GM21528 (cell line): Measurements from ENCODE around the gene GBX1.

Experiments
- ATAC-seq: cut with Tn5 transposase; IDR thresholded peaks from one replicate; pipeline ENCODE4 v1.9.1; 2021; ENCODE audit warnings: mild to moderate bottlenecking, moderate library complexity; ENCODE audit not compliant: unreplicated experiment, low FRiP score

GBX1 gene

DNA sequence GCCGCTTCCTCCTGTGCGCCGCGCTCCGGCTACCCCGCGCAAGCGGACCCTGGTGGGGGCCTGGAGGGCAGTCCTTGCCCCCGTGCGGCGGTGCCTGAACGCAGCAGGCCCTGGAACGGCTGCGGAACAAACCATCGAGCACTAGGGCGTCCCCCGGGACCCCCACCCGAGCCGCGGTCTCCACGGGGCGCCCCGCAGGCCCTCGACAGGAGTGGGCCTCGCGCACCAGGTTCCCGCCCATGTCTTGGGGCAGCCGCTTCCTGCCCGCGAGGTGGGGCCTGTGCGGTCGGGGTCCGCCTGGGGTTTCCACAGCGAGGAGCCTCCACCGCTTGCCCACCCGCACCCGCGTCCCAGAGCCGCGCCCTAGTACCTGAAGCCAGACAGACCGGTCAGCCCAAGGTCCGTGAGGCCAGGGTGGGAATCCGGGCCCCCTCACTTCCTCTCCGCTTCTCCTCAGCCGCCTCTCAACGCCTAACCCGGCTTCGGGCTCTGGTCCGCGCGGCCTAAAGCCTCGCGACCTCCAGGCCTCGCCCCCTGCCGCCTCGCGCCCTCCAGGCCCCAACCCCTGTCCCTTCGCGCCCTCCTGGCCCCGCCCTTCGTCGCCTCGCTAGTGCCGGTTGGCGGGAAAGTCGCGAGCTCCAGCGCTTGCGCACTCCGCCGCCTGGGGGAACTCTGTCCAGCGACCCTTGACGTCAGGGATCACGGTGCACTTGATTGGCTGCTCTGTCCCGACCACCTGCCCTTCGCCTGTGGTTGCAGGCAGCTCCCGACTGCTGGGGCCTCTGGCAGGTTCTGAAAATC, 7.0 kb upstream of the GBX1 start:
- ATAC-seq: no peak

DNA sequence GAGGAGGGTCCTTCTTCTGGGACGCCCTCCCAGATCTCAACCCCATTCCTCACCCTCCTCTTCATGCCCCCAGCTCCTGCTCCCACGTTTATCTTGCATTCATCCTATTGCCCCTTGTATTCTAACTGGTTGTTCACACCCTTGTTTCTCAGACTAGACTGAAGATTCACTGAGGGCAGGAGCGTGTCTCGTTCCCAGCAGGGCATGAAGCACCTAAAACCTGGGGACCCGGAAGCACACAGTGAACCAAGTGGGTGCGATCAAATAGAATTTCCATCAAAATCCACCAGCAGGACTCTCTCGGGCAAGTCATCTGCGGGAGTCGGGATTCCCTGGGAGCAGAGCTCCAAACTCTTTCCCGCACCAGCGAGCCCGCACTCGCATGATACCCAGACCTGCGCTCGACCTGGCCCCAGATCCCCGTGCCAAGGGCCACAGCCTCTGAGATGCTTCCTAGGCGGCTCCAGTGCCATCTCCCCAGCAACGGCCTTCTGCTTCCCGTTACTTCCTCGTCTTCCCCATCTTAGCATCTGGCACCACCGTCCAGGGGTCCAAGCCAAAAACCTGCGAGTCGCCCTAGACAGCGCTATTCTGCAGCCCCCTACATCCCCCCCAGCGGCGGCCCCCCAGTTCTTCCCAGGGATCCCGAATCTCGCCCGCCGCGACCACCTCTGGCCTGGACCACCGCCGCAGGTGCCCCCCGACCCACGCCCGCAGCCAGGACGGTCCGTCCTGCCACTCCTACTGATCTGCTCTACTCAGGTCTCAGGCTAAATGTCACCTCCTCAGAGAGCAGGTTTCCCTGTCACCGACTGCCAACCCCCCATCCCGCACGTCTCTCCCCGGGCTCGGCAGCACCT, 6.1 kb upstream of the GBX1 start:
- ATAC-seq: no peak

DNA sequence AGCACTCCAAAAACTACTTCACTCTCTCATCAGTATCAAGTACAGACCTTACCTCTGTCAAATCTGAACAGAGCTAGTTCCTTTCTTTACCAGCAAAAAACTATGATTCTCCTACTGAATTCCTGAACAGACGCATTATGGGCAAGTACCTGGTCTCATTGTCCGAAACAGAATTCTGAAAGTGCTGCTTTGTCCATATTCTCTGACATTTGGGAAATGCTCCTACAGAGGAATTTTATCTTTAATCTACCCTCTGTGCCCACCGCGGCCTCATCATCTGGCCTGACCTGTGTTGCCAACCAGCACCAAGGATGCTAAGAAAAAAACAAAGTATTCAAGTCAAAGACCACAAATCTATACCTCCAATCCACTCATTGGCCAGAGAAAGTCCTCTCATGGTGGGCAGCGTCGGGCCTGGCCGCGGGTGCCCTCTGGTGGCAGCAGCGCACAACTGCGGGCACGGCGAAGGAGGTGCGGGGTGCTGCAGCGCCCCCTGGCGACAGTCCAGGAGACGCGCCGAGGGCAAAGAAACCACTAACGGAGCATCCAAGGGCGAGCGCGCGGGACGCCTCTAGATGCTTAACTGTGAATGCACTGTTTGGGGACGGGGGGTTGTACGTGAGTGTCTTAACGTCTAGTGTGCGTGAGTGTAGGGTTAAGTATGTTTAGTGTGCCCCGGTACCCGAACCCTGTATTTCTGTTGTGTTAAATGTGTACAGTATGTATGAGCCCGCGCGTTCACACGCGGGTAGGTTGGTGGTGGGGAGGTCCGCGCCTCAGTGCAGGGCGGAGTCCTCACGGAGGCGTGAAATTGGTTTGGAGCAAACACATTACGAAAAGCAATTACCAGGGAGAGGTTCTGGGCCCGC, 5.0 kb upstream of the GBX1 start:
- no peak for ATAC-seq

DNA sequence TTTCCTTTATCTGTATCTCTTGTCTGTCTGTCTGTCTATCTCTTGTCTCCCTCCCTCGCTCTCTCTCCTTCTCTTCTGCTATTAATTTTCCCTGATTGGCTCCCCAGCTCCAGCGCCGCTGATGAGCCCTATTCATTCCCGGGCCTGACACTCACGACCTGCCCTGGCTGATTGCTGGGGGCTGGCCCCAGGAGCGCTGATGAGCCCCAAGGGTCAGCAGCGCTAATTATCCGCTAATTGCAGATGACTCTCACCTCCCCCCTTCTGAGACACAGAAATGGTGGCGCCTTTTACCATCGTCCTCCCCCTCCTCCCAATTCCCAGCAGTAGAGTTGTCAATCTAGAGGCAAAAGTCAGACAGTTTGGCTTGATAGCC, 1.3 kb upstream of the GBX1 start:
- ATAC-seq: no peak

DNA sequence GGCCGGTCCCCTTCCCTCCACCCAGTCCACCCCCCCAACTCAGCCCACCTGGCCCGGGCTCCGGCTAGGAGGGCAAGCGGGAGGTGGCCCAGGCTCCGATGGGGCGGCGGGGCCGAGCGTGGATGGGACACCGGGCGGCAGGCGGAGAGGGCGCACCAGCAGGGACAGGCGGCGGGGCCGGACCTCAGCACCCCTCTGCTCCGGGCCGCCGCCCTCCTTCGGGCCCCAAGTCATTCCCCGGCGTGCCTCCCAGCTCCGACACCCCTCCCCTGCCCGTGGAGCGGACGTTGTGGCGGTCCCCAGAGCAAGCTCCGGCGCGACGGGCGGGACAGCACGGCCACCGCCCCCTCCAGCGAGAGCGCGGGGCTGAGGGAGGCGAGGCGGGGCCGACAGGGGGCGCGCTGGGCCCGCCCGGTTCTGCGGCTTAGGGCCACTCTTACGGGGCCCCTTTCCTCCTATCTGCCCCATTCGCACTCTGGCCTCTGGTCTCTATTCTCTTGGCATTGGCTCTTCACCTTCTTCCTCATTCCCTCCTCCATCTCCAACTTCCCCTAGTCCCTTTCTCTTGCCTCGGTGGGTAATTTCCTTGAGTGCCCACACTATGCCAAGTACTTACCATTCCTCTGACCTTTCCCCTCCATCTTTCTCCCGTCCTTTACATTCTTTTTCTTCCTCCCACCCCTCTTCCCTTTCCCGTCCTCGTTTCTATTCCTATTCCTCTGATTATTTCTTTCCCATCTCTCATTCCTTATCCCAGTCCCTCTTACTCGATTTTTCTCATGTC, 701 bp upstream of the GBX1 start:
- ATAC-seq: no peak

DNA sequence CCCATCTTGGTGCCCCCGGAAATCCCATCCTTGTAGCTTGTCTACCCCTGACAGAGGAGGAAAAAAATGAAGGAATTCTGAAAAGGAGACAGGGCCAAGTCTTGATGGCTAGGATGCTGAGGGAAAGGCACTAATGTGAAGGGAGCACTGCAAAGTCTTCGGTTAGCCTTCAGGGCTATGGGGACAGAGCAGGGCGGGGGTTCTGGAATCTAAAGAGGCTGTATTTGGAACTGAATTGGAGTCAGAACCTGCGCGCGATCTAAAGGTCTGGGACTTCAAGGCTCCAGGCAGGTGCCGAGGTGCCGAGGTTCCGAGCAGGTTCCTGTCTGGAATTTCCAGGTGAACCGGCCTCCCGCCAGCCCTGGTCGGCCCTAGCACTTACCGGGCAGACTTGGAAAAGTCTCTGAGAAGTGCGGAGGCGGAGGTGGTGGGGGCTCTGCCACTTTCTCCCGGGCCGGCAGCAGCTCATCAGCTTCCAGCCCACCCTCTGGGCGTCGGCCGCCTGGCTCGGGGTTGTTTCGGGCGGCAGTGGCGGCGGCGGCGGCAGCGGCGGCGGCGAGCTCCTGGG, 781 bp downstream of the GBX1 start:
- ATAC-seq: no peak

DNA sequence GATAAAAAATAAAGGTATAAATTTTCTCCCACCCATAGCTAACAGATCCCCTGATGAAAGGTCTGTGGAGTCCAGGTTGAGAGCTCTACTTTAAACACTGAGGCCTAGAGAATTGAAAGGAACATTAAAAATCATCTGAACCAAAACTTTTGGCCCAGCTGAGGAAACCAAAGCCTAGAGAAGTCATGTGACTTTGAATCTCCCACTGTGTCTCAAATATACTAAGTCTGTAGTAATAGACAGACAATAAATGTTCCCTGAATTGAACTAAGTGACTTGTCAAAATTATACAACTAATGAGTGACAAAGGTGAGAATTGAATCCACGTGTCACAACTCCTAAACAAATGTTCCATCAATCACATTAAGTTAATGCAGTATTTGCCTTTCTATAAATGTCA, 5.7 kb downstream of the GBX1 start:
- no peak for ATAC-seq

DNA sequence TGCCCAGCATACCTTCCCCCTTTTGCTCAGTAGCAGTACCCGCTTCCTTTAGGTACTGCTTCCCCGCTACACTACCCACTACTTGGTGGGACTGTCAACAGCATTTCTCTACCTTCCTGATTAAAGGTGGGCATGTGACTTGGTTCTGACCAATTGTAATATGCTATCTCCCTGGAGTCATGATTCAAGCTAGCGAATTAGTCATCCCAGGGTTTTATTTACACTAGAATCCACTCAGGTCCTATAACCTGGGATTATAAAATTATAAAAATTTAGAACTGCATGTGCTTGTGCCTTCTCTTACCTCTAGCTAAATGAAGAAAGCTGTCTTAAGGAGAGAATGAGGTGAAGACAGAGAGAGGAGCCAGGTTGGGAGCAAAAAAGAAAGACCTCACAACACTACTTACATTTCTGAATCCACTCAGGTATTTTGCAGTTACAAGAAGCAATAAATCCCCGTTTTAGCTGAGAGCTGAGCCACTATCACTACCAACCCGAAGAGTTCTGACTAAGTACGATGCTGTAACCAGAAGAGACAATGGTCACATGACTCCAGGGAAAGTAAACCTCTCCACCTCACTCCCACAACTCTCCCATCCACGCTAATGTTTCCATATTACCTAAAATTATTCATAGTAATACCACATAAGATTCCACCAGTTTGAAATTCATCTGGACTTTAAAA, 9.7 kb downstream of the GBX1 start:
- ATAC-seq: no peak

DNA sequence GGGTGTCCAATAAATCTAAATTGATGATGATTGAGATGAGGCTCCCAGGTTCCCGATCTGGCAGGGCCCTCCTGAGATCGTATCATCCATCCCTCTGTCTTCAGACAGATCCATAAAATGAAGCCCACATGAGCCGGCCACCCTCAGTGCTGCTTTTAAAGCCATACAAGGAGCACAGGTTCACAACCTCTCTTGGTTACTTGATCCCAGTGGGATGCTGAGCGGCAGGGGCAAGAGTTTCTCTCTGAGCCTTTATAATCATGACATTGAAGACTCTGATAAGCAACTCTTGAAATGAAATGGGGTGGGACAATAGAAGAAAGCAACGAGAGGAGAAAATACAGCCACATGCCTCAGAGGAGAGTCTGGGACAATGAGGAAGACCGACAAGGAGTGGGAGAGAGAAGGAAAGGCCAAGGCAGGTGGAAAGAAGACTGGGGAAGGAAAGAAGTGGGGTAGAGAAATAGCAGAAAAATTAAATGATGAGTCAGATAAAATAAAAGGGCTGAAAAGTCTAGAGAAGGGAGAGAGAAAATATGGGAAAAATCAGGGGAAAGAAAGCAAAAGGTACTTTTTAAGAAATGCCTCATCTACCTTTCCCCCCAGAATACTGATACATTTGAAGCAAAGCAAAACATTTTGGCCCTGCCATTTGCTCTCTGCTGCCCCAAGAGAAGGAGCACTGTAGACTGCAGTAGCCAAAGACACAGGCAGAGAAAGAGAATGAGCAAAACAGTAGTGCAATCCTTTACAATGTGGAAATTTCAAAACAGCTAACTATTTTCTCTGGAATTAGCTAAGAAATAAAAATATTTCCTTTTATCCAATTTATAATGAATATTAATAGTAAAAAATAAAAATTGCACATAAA, 14.6 kb downstream of the GBX1 start:
- ATAC-seq: no peak

DNA sequence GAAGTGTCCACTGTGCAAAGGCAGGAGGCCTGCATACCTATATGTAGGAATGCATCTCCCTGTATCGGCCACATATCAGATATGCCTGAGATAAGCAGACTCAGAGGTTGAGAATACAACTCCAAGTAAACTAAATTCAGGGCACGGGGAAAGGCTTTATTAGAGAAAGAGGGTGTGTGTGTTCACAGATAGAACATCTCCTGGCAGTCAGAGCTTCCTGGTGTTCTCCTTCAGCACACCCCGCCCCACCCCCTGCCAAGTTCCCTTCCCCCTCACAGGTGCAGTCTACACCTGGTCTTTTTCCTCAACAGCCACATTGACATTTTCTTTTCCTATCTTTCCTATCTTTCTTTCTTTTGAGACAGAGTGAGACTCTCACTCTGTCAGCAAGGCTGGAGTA, 17.1 kb downstream of the GBX1 start:
- ATAC-seq: no peak

DNA sequence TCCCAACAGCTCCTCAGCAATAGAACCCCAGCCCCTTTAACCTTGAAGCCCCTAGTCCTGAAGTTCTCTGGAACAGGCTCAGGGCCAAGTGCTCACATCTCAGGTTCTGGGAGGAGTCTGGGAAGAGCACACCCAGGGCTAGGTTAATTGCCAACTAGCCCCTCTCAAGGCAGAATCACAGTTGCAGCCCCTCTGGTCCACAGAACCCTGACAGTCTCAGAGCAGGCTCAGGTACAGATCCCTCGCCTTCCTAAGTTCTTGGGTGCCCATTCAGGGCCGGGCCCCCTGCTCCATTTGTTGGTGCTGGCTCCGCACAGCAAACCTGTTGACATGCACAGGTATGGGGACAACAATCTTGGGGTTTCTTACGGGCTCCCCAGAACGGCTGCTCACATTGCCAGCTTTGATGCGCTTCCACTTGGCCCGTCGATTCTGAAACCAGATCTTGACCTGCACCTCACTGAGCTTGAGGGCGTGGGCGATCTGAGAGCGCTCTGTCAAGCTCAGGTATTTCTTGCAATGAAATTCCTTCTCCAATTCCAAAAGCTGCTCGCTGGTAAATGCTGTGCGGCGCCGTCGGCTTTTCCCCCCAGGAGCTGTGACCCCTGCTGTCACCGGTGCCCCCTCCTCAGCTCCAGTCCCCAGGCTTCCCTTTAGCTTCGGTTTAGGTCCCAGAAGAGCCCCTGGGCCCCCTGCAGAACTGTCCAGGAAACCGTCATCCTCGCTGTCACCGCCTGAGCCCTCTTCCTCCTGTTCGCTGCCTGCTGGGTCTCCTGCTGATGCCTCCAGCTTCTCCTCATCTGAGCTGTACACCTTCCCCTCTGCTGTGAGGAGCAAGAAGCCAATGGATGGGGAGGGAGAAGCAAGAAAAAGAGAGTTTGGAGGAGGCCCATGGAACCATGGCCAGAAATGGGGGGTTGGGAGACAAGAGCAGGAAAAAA, 18.9 kb downstream of the GBX1 start:
- ATAC-seq: no peak

DNA sequence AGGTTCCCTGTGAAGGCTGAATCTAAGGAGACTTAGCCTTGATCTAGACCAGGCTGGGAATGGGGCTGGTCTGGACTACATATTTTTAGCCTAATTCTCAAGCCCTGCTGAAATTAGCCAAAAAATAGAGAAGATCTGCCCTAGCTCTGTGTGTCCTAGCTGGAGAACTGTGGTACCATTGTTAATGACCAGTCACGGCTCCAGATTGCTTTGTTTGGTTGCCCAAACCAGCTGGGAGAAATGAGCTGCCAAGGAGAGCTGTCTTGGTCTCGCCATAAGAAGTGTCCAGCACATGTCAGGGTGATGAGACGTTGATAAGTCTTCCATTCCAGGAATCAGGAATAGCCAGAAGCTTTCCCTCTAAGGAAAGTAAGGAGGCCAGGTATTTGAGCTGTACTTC, 20.7 kb downstream of the GBX1 start:
- ATAC-seq: no peak

DNA sequence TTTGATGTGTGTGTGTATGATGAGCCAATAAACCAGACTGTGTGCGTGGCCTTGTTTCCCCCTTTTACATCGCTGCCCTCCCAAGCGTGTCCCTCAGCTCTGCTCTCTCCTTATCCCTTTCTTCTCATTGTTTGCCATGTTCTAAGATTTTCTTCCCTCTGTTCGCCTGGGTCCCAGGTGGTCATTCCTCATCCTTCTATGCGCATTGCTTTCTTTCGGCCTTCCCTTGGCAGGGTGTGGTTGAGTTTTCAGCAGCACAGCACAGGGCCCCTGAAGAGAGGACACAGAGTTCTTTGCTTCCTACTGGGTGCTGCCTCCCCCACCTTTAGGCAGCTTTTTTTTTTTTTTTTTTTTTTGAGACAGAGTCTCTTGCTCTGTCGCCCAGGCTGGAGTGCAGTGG, 23.1 kb downstream of the GBX1 start:
- no peak for ATAC-seq

DNA sequence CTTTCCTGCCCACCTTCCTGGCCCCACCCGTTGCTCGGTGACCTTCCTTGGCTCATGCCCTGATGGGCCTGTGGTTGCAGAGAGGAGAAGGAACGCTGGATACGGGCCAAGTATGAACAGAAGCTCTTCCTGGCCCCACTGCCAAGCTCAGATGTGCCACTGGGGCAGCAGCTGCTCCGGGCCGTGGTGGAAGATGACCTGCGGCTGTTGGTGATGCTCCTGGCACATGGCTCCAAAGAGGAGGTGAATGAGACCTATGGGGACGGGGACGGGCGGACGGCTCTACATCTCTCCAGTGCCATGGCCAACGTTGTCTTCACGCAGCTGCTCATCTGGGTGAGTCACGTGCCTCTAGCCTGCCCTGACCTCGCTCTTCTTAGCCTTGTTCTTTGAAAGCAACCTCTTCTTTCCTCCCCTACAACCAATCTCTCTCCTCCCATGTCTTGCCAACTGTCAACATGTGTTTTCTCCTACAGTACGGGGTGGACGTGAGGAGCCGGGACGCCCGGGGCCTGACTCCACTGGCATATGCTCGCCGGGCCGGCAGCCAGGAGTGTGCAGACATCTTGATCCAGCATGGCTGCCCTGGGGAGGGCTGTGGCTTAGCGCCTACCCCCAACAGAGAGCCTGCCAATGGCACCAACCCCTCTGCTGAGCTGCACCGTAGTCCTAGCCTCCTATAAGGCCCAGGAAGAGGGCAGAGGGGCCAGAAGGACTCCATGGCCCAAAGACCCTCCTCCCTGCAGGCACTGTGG, 24.1 kb downstream of the GBX1 start:
- no peak for ATAC-seq

DNA sequence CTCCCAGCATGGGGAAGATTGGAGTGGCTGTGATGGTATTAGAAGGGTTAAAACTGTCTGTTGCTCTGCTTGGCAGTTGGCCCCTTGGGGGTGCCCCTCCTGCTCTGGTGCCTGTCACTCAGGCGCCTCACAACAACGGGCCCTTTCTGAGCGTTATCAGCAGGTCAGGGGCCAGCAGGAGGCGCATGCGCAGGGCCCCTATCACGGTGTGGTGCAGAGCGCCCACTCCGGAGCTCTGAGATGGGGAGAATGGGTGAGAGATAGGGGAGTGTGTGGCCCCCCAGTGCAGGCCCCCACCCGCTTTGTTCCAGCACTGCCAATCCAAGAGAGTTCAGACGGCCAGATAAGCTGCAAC, 24.8 kb downstream of the GBX1 start:
- no peak for ATAC-seq

DNA sequence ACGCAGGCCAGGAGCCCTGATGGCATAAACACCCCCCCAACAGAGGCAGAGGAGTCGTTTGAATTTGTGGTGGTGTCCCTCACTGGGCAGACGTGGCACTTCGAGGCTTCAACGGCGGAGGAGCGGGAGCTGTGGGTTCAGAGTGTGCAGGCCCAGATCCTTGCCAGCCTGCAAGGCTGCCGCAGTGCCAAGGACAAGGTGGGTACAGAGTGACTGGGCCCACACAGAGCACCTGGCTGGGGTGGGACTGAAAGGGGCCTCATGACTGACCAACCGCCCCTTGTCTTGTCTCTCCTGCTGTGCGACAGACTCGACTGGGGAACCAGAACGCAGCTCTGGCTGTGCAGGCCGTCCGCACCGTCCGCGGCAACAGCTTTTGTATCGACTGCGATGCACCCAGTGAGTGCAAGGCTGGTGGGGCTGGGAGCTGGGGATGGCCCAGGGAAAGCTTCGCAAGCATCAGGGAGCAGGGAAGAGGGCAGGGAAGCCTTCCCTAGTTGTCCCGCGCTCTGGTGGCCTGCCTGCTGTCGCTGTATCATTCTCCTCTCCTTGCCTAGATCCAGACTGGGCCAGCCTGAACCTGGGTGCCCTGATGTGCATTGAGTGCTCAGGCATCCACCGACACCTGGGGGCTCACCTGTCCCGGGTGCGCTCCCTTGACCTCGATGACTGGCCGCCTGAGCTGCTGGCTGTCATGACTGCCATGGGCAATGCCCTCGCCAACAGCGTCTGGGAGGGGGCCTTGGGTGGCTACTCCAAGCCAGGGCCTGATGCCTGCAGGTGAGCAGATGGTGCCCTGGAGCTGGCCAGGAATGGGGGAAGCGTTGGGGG, 25.4 kb downstream of the GBX1 start:
- no peak for ATAC-seq
